ENCODE results near the gene TMEM86B.

TMEM86B gene

DNA sequence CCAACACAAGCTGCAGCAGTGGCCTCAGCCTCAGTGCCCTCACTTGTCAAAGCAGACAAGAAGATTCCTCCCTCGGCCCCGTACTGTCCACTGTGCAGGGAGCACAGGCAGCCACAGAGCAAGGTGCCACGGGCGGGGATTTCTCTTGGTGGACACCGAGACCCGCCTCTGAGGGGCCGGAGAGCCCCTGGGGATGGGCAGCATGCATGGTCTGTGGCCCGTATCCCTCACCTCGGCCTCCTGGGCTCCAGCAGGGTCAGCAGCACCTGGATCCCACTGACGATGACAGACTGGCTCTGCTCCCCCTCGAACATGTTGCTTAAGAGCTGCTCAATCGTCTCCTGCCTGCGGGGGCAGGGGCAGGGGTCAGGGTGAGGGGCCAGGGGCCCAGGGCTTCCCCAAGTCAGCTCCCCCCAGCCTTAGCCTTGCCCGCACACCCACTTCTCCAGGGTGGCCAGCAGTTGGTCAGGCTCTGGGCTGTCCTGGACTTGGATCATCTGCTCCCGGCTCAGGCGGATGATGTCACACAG lies 13.4 kb upstream of the TMEM86B start:
- ATAC-seq (ENCODE audit: low read depth), result no peak
- peaks cover 73% of the 10 kb centered on the region for H3K36me3 ChIP-seq (ENCODE audit: low read depth)
- DNase-seq (ENCODE audit: low spot score), result no peak

DNA sequence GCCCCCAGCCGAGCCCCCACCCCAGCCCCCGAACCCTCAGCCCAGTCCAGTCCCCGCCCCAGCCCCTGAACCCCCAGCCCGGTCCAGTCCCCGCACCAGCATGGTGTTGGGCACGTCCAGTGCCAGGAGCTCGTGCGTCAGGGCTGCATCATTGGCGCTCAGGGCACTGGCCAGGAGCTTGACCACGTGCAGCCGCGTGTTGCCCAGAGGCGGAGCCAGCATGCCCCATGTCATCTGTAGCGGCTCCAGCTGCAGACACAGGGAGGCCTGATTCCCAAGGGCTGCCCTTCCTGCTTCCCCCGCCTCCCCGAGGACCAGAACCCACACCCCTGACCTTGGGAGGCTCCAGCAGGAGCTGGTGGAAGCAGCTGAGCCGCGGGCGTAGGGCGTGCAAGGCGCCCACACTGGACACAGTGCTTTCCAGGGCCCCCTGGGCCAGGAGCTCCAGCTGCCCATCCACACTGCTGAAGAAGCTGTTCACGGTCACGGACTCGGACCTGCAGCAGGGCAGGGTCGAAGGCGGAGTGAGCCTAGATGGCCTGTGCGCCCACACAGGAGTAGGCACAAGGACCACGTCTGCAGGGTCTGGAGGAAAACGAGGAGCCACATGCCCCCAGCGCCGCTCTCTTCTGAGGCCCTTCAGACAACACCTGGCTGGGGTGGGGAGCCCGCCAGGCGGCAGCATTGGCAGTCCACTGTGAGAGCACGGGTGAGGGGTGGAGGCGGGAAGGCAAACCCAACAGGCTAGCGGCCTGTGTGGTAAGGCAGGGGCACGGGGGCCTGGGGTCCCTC lies 12.8 kb upstream of the TMEM86B start:
- Histone ChIP-seq H3K4me1 (ENCODE audit: insufficient read depth, poor library complexity, severe bottlenecking) (no peaks in the 10 kb centered on the region), H3K36me3 (ENCODE audit: low read depth) (peaks cover 75% of the 10 kb centered on the region), H3K9me3 (ENCODE audit: severe bottlenecking) (no peaks in the 10 kb centered on the region), H3K27ac (ENCODE audit: poor library complexity, severe bottlenecking) (no peak overlapping the region), H3K27me3 (ENCODE audit: insufficient read depth, poor library complexity, severe bottlenecking) (no peaks in the 10 kb centered on the region), H3K4me3 (ENCODE audit: severe bottlenecking) (no peak overlapping the region)
- DNase-seq (ENCODE audit: low spot score), result no peak
- TF ChIP-seq, protein P1, sequence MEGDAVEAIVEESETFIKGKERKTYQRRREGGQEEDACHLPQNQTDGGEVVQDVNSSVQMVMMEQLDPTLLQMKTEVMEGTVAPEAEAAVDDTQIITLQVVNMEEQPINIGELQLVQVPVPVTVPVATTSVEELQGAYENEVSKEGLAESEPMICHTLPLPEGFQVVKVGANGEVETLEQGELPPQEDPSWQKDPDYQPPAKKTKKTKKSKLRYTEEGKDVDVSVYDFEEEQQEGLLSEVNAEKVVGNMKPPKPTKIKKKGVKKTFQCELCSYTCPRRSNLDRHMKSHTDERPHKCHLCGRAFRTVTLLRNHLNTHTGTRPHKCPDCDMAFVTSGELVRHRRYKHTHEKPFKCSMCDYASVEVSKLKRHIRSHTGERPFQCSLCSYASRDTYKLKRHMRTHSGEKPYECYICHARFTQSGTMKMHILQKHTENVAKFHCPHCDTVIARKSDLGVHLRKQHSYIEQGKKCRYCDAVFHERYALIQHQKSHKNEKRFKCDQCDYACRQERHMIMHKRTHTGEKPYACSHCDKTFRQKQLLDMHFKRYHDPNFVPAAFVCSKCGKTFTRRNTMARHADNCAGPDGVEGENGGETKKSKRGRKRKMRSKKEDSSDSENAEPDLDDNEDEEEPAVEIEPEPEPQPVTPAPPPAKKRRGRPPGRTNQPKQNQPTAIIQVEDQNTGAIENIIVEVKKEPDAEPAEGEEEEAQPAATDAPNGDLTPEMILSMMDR (IDR thresholded peaks at IDR 0.05; ENCODE audit: poor library complexity, severe bottlenecking), result no peak
- ATAC-seq (ENCODE audit: low read depth), result no peak

More for the DNA sequence above, 13.4 kb upstream of the TMEM86B start:
- Histone ChIP-seq H3K27ac (ENCODE audit: poor library complexity, severe bottlenecking) (no peak overlapping the region), H3K27me3 (ENCODE audit: insufficient read depth, poor library complexity, severe bottlenecking) (no peaks in the 10 kb centered on the region), H3K4me3 (ENCODE audit: severe bottlenecking) (no peak overlapping the region), H3K9me3 (ENCODE audit: severe bottlenecking) (no peaks in the 10 kb centered on the region), H3K4me1 (ENCODE audit: insufficient read depth, poor library complexity, severe bottlenecking) (no peaks in the 10 kb centered on the region)
- TF ChIP-seq, protein P1 (IDR thresholded peaks at IDR 0.05; ENCODE audit: poor library complexity, severe bottlenecking), result no peak

DNA sequence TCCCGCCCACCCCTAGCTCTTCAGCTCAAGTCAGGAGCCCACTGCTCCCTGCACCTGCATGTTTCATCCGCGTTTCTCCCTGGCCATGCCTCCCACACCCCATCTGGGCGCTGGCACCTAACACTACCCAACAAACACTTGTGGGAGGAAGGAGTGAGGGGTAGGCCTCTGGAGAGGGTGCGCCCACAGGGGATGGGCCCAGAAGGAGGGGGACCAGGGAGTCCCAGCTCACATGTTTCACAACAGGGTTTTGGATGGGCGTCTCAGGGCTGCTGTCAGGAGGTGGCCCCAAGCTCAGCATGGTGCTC lies 12.1 kb upstream of the TMEM86B start:
- H3K27ac ChIP-seq (ENCODE audit: poor library complexity, severe bottlenecking), result no peak overlapping the region
- peaks cover 73% of the 10 kb centered on the region for H3K36me3 ChIP-seq (ENCODE audit: low read depth)
- H3K4me1 ChIP-seq (ENCODE audit: insufficient read depth, poor library complexity, severe bottlenecking), result no peaks in the 10 kb centered on the region
- TF ChIP-seq, protein P1 (IDR thresholded peaks at IDR 0.05; ENCODE audit: poor library complexity, severe bottlenecking), result no peak
- H3K9me3 ChIP-seq (ENCODE audit: severe bottlenecking), result no peaks in the 10 kb centered on the region
- no peaks in the 10 kb centered on the region for H3K27me3 ChIP-seq (ENCODE audit: insufficient read depth, poor library complexity, severe bottlenecking)
- no peak overlapping the region for H3K4me3 ChIP-seq (ENCODE audit: severe bottlenecking)
- DNase-seq (ENCODE audit: low spot score) (no peak), ATAC-seq (ENCODE audit: low read depth) (no peak)

DNA sequence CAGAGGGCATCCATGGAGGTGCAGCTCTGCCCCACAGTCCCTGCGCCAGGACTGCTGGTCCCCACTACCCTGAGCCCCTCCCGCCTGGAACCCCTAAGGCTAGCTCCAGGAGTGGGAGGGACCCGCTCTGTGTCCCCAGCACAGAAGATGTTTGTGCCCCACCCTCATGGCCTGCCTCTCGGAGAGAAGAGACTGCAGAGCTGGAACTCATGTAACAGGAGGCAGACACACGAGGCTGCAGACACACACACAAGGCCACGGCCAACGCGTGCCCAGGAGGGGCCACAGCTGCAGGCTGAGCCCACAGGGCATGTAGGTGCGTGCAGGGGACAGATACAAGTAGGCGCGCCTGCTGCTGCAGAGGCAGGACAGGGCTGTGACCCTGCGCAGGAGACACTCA lies 10.4 kb upstream of the TMEM86B start:
- DNase-seq (ENCODE audit: low spot score) (no peak), ATAC-seq (ENCODE audit: low read depth) (no peak)
- H3K4me3 ChIP-seq (ENCODE audit: severe bottlenecking), result no peak overlapping the region

More for the DNA sequence above, 10.4 kb upstream of the TMEM86B start:
- Histone ChIP-seq H3K9me3 (ENCODE audit: severe bottlenecking) (no peaks in the 10 kb centered on the region), H3K36me3 (ENCODE audit: low read depth) (peaks cover 75% of the 10 kb centered on the region), H3K4me1 (ENCODE audit: insufficient read depth, poor library complexity, severe bottlenecking) (no peaks in the 10 kb centered on the region), H3K27ac (ENCODE audit: poor library complexity, severe bottlenecking) (no peak overlapping the region), H3K27me3 (ENCODE audit: insufficient read depth, poor library complexity, severe bottlenecking) (no peaks in the 10 kb centered on the region)
- TF ChIP-seq, protein P1 (IDR thresholded peaks at IDR 0.05; ENCODE audit: poor library complexity, severe bottlenecking), result no peak
